Right ventricle myocardium superior (tissue), 1 donor: Measurements from ENCODE around the gene GCSH. TPM values are rescaled to one million over a fixed set of nuclear protein-coding genes. Genes with fewer than 3 reads are reported as not detected.

Source experiments
- ATAC-seq: fragments of 200-7000 bp; cut with Tn5 transposase; one replicate; pipeline ENCODE4 v1.9.1; 2020; ENCODE audit warnings: mild to moderate bottlenecking; ENCODE audit not compliant: poor library complexity
- DNase-seq: peaks from one replicate; pipeline ENCODE4 v3.0.0-alpha.2; 2020
- intact Hi-C: fragments of 100-400 bp; cut with DNase I; formaldehyde crosslinking; loops from one replicate; pipeline ENCODE4 v1.11.2; 2022
- total RNA-seq: library from RNA; stranded (reverse); fragmentation: NEBNext Ultra II Directional; extraction: Animal tissue kit (Norgen Biotek cat#: 25700); gene quantifications from one replicate; pipeline ENCODE4 v1.2.1, GENCODE V29; 2021
- donor health status: DM: no; HTN: yes; CAD: no; lungs with severe emphysema.

Gene GCSH
- total RNA-seq, 1 donor from 2014 or later, result 43.6 TPM

DNA sequence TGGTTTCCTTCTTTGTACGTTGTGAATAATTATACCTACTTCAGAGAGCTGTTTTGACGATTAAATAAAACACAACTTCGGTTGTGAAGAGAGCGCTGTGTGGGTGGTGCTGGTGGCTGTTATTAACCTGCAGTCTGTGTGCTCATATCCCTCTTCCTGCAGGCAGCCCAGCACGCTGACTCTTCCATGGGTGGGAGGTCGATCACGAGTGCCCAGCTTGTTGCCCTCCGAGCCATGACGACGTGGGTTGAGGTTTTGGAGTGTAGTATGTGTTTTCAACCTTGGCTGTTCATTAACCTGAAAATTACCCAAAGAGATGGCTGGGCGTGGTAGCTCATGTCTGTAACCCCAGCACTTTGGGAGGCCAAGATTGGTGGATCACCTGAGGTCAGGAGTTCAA is 11.3 kb upstream of the GCSH start:
- intact Hi-C loops, result no loop called here
- ATAC-seq (no peak), DNase-seq (no peak)

DNA sequence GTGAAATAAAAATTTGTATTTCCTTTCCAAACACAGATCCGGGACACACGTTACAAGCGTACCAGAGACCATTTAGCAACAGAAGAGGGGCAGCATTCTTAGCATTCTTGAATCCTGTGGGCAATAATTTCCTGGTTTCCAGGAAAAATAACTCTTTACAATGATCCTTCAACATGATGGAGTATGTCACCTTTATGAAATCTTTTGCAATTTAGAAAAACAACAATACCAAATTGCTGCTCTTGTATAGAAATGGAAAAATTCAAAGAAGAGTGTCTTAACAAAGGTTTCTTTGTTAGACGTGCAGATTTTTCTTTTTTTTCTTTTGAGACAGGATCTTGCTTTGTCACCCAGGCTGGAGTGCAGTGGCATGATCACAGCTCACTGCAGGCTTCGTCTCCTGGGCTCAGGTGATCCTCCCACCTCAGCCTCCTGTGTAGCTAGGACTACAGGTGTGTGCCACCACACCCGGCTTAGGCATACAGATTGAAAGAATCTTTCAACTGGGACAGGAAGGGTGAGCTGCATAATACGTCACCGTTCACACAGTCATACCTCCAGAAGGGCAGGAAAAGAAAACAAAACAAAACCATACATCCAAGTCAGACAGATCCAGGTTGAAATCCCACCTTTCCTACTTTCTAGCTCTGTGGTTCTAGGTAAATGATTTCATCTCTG is 10.8 kb upstream of the GCSH start:
- intact Hi-C loops, result no loop called here
- no peak for ATAC-seq
- DNase-seq, result no peak

DNA sequence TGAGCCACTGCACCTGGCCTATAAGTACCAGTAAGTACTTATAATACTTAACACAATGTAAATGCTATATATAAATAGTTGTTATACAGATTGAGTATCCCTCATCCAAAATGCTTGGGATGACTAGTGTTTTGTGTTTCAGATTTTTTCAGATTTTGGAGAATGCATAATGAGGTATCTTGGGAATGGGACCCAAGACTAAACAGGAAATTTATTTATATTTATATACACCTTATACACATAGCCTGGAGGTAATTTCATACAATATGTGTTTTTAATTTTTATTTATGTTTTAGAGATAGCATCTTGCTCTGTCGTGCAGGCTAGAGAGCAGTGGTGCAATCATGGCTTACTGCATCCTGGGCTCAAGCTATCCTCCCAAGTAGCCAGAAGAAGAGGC is 9.8 kb upstream of the GCSH start:
- DNase-seq (no peak), ATAC-seq (no peak)
- intact Hi-C loops, result no loop called here

GRCh38 chr16:81101702-81102101 is 5.5 kb upstream of the GCSH start:
- intact Hi-C loops, result no loop called here
- no peak for ATAC-seq
- no peak for DNase-seq

DNA sequence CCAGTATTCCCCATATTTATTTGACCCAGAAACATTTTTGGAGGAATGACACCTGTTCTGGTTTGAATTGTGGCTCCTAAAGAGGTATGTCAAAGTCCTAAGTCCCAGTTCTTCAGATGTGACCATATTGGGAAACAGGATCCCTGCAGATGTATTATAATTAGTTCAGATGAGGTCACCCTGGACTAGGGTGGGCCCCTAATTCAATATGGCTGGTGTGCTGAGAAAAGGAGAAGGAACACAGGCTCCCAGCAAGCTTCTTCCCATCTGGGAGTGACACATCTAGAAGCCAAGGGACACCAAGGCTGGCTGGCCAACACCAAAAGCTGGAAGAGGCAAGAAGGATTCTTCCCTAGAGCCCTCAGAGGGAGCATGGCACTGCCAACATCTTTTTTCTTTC is 3.8 kb upstream of the GCSH start:
- ATAC-seq, result no peak
- intact Hi-C loops, result no loop called here
- DNase-seq, result no peak

GRCh38 chr16:81097230-81097629 is 1.0 kb upstream of the GCSH start:
- no peak for DNase-seq
- ATAC-seq, result no peak
- intact Hi-C loops, result no loop called here

- ATAC-seq, result no peak
- no peak for DNase-seq
- intact Hi-C loops, result no loop called here
Measured at GRCh38 chr16:81096715-81097208, 567 bp upstream of the GCSH start.

DNA sequence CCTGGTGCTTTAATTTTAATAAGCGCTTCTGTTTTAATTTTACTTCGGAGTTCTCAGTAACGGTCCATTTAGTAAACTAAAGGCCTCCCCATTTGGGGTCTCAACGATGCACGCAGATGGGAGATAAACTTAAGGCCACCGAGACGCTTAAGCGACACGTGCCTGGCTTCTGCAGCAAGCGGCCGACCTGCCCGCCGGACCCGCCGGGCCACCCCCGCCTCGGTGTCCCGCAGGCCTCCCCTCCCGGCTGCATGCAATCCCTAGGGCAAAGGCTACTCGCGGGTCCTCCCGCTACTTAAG is 592 bp downstream of the GCSH start:
- ATAC-seq, result no peak
- intact Hi-C loops, result no loop called here
- DNase-seq, result no peak

DNA sequence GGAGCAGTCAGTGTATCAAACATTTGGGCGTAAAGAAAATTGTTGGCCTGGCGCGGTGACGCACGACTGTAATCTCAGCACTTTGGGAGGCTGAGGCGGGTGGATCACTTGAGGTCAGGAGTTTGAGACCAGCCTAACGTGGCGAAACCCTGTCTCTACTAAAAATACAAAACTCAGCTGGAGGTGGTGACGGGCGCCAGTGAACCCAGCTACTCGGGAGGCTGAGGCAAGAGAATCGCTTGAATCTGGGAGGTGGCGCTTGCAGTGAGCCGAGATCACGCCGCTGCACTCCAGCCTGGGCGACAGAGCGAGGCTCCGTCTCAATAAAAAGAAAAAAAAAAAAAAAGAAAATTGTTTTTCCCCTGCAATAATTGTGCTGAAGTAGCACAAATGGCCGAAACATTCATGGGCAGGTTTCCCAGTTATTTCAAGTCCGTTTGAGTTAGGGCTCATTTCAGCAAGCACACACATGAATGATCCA is 1.4 kb downstream of the GCSH start:
- DNase-seq (no peak), ATAC-seq (no peak)
- intact Hi-C loops, result no loop called here

DNA sequence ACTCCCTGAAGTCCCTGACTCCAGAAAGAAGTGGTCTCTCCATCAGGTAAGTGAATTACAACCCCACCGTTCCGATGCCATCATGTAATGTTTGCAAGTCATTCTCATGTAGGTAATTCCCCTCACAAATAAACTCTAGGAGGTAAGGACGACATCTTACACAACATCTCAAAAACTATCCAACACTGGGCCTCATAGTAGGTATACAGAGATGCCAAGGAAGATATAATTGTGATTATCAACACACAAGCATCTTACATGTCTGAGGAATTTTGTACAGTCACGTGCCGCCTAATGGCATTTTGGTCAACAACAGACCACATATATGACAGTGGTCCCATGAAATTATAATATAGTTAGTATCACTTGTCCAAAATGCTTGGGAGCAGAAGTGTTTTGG is 7.4 kb downstream of the GCSH start:
- ATAC-seq, result no peak
- no peak for DNase-seq
- intact Hi-C loops, result no loop called here

DNA sequence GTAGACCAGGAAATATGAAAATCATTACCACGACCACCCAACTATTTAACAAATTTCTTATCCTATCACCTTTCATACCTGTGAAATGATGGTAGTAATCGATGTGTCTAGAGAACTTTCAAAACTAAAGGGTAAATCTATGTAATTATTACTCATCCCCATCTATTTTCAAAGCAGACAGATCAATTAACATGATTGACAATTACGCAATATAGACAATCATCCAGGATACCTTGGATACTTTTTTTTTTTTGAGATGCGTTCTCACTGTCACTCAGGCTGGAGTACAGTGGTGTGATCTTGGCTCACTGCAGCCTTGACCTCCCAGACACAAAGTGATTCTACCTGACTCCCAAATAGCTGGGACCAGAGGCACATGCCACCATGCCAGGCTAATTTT is 15.2 kb downstream of the GCSH start:
- DNase-seq (no peak), ATAC-seq (no peak)
- intact Hi-C loops, result no loop called here

DNA sequence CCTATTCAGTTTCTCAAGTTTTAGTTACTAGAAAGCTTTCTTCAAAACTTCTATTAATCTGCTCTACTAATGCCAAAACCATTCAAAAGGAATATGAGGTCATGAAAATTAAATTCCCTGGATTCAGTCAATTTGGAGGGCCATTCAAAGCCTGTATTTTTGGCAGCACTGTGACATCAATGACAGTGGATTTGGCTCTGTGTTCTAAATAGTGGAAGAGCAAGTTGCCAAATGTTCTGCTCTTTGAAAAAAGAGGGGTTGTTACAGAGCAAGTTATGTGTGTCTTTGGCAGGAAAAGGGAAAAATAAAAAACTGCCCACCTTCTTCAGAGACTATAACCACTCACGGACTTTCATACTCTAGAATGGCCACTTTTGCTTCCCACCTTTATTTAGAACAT is 16.0 kb downstream of the GCSH start:
- ATAC-seq, result no peak
- no peak for DNase-seq
- intact Hi-C loops, result no loop called here

GRCh38 chr16:81077076-81077940 is 18.9 kb downstream of the GCSH start, which contains the start of gene C16orf46:
TSS of gene C16orf46 (minus strand) at chr16:81077238. CDS start at chr16:81063955, 13,283 bp downstream.
- ATAC-seq, result peak; percentile 99
- DNase-seq, result peak; percentile 99
- intact Hi-C loops, result no loop called here

GRCh38 chr16:81076566-81077075 is 19.6 kb downstream of the GCSH start:
- ATAC-seq (peak; percentile 96), DNase-seq (peak; percentile 92)
- intact Hi-C loops, result no loop called here

- ATAC-seq, result no peak
- intact Hi-C loops, result no loop called here
- no peak for DNase-seq
Measured at GRCh38 chr16:81073560-81074330, 22.4 kb downstream of the GCSH start.

DNA sequence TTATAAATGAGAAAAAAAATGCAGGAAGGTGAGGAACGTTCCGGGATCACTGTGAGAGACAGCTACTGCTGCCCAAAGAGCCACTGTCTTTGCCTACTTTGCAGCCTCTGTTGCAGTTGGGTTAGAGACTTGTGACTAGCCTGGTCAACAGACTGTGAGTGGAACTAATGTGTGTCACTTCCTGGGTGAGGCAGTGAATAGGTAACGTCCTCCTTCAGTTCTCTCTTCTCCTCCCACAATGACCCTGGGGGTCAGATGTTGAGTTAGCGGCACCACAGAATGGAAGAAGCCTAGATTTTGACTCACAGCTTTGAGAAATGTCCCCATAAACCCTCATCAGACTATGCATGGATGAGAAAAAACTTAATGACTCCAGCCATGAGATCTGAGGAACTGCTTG is 24.4 kb downstream of the GCSH start:
- no peak for DNase-seq
- no peak for ATAC-seq
- intact Hi-C loops, result no loop called here

- intact Hi-C loops, result no loop called here
- ATAC-seq, result peak; percentile 65
- no peak for DNase-seq
Measured at GRCh38 chr16:81070979-81071378, 25.2 kb downstream of the GCSH start.

DNA sequence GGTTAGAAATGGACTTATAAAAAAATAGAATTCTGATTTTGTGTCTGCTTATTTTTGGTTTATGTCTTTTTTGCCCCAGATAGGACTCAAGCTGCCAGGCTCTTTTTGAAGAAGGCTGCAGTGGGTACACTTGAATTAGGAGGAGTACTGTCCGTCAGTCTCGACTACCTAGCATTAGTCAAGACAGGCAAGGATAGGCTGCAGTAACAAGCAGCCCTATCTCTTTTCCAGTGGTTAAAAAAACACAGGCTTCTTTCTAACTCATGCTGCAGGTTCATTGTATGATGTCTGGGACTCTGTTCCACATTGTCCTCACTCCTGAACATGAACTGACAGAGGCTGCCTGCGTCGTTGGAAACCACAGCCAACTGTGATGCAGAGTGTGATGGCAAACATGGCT is 27.1 kb downstream of the GCSH start:
- no peak for ATAC-seq
- DNase-seq, result no peak
- intact Hi-C loops, result no loop called here

GRCh38 chr16:81067166-81067565 is 29.0 kb downstream of the GCSH start:
- intact Hi-C loops, result no loop called here
- ATAC-seq, result no peak
- DNase-seq, result no peak
